OCI-LY3 (cell line): ENCODE data around the gene SEMA3C.

Experiments used
- H2AFZ ChIP-seq: fragments of 200-600, 300-600 bp; shearing (Covaris generic); 2 replicates; pipeline ENCODE4 v1.6.0; 2014; ENCODE audit warnings: antibody characterized with exemption, low read depth, low read length
- H3K27ac ChIP-seq: fragments of 200-600, 300-600 bp; sonication (generic); 2 replicates; pipeline ENCODE4 v1.5.1; 2014; ENCODE audit warnings: mild to moderate bottlenecking, low read length, moderate library complexity, mixed read lengths
- H3K27me3 ChIP-seq: fragments of 200-600, 300-600 bp; sonication (generic); 2 replicates; pipeline ENCODE4 v1.6.1; 2014; ENCODE audit warnings: low read depth, low read length, mixed read lengths
- H3K36me3 ChIP-seq: fragments of 200-600, 300-600 bp; sonication (generic); replicated peaks from 2 replicates; pipeline ENCODE3; 2014; ENCODE audit warnings: low read depth, low read length, mixed read lengths
- H3K4me1 ChIP-seq: fragments of 300-600, 200-600 bp; sonication (generic); 2 replicates; pipeline ENCODE4 v1.6.1; 2014; ENCODE audit warnings: low read length, mixed read lengths
- H3K4me2 ChIP-seq: fragments of 200-600, 300-600 bp; sonication (generic); 2 replicates; pipeline ENCODE4 v1.6.1; 2014; ENCODE audit warnings: low read length, mixed read lengths
- H3K4me3 ChIP-seq: fragments of 300-600, 200-600 bp; sonication (generic); 2 replicates; pipeline ENCODE4 v1.5.1; 2014; ENCODE audit warnings: antibody characterized with exemption, mild to moderate bottlenecking, low read length, moderate library complexity
- H3K79me2 ChIP-seq: fragments of 300-600, 200-600 bp; shearing (Covaris generic); 2 replicates; pipeline ENCODE4 v1.6.1; 2014; ENCODE audit warnings: mild to moderate bottlenecking, low read length, mixed read lengths
- H3K9ac ChIP-seq: fragments of 300-600, 200-600 bp; shearing (Covaris generic); 2 replicates; pipeline ENCODE4 v1.6.0; 2014; ENCODE audit warnings: mild to moderate bottlenecking, low read length, moderate library complexity
- H3K9me3 ChIP-seq: fragments of 200-600, 300-600 bp; shearing (Covaris generic); 2 replicates; pipeline ENCODE4 v1.6.1; 2014; ENCODE audit warnings: low read length, mixed read lengths; ENCODE audit not compliant: insufficient read depth
- H4K20me1 ChIP-seq: fragments of 200-600, 300-600 bp; sonication (generic); 2 replicates; pipeline ENCODE4 v1.6.1; 2016; ENCODE audit warnings: low read length, mixed read lengths; ENCODE audit not compliant: insufficient read depth
- EZH2phosphoT487 ChIP-seq: fragments of 200-600 bp; shearing (Covaris generic); IDR thresholded peaks from 2 replicates; pipeline ENCODE4 v1.6.1; 2018; ENCODE audit warnings: antibody characterized with exemption, mixed run types, low read depth
- TF ChIP-seq, protein P1 (sequence below): fragments of 200-600, 300-600 bp; sonication (generic); IDR thresholded peaks from 2 replicates; pipeline ENCODE4 v1.5.1; 2014; ENCODE audit warnings: antibody characterized with exemption, low read length, low read depth

SEMA3C gene

DNA sequence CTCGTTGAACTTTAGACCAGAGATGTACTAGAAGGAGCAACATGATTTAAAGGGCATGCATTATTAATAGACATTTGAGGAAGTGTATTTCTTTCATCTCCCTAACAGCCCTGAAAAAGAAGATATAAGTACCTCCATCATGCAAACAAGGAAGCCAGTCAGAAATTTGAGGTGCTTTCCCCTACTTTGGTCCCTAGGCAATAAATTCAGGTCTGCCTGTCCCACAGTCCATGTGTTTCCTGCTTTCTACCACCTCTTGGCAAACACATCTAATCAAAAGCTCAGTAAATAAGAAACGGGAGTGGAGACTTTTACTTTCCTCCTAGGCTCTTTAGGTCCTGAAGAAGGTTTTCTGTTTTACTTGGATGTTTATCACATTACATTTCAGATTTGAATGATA lies 5.2 kb upstream of the SEMA3C start:
- H4K20me1 ChIP-seq = no peaks in the 10 kb centered on the region
- no peaks in the 10 kb centered on the region for H3K27me3 ChIP-seq
- H3K79me2 ChIP-seq = no peaks in the 10 kb centered on the region
- H3K27ac ChIP-seq = peak overlapping the region; percentile 87
- peak overlapping the region; percentile 80 for H3K4me2 ChIP-seq
- H3K4me1 ChIP-seq = peaks cover 70% of the 10 kb centered on the region
- H3K36me3 ChIP-seq = no peaks in the 10 kb centered on the region
- H3K9ac ChIP-seq = peak overlapping the region; percentile 65
- H3K4me3 ChIP-seq = peak overlapping the region; percentile 61
- no peaks in the 10 kb centered on the region for H3K9me3 ChIP-seq
- TF ChIP-seq EZH2phosphoT487 = no peak
- TF ChIP-seq, protein P1, sequence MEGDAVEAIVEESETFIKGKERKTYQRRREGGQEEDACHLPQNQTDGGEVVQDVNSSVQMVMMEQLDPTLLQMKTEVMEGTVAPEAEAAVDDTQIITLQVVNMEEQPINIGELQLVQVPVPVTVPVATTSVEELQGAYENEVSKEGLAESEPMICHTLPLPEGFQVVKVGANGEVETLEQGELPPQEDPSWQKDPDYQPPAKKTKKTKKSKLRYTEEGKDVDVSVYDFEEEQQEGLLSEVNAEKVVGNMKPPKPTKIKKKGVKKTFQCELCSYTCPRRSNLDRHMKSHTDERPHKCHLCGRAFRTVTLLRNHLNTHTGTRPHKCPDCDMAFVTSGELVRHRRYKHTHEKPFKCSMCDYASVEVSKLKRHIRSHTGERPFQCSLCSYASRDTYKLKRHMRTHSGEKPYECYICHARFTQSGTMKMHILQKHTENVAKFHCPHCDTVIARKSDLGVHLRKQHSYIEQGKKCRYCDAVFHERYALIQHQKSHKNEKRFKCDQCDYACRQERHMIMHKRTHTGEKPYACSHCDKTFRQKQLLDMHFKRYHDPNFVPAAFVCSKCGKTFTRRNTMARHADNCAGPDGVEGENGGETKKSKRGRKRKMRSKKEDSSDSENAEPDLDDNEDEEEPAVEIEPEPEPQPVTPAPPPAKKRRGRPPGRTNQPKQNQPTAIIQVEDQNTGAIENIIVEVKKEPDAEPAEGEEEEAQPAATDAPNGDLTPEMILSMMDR = no peak
- H2AFZ ChIP-seq = peak overlapping the region; percentile 42; the same call in 1 of the 2 replicates

DNA sequence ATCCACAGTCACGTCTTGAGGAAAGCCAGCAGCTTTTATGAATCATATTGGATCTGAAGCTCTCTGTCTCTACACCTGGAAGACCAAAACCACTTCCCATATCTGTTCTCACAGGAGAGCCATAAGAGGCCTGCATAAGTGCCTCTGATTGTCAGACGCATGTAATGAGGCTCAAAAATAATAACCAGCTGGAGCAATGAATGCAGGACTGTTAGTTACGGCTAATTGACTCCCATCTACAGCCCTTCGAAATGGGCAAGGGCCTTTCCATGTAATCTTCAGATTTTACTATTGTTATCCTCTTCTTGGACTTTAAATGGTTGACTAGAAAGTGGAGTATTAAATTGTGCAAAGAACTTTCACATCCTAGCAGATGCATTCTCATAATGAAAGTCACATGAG lies 4.4 kb upstream of the SEMA3C start:
- peak overlapping the region; percentile 52 for H3K4me3 ChIP-seq
- H4K20me1 ChIP-seq = no peaks in the 10 kb centered on the region
- no peaks in the 10 kb centered on the region for H3K36me3 ChIP-seq
- no peaks in the 10 kb centered on the region for H3K79me2 ChIP-seq
- no peaks in the 10 kb centered on the region for H3K9me3 ChIP-seq
- peak overlapping the region; percentile 46; the same call in 1 of the 2 replicates for H3K9ac ChIP-seq
- peaks cover 77% of the 10 kb centered on the region for H3K4me1 ChIP-seq
- TF ChIP-seq, protein P1 = no peak
- 0 out of 2 replicates have a peak, but pooled peaks have one; percentile 55 for TF ChIP-seq EZH2phosphoT487
- H3K4me2 ChIP-seq = peak overlapping the region; percentile 80
- peak overlapping the region; percentile 87 for H3K27ac ChIP-seq
- no peak overlapping the region for H2AFZ ChIP-seq
- H3K27me3 ChIP-seq = no peaks in the 10 kb centered on the region

DNA sequence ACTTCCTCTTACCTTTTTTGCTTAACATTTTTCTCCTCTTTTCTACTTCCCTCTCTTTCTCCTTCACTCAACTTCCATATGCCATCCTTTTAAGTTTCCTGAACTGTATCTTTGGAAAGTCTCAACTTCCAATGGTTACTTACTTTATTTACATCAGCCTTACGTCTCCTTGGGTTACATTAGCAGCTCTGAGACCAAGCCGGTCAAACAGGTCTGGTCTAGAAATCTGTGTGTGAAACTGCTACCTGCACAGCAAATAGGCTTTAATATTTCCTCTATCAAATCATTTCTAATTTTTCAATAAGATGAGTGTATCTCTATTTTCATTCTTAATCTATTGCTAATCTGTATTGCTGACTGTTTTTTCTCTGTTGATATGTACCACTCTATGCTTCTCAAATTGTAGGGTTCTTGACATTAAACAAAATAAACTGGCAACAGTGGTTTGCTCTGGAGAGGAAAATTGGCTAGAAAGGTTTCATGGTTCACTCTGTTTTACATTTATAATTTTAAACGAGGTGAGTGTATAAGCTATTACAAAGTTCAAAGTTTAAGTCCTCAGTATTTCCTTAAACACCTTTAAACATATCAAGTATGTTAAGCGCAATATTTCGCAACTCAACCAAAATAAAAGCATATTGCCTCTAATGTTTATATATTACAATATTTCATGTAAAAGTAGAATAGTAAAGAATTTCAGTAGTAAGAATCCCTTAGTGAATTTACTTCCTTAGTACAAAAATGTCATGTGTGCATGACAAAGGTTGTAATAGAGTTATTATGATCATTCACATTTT lies 3.6 kb upstream of the SEMA3C start:
- H2AFZ ChIP-seq = peak overlapping the region; percentile 37; the same call in 1 of the 2 replicates
- H3K79me2 ChIP-seq = no peaks in the 10 kb centered on the region
- H4K20me1 ChIP-seq = no peaks in the 10 kb centered on the region
- H3K9ac ChIP-seq = peak overlapping the region; percentile 46; the same call in 1 of the 2 replicates
- peak overlapping the region; percentile 87 for H3K27ac ChIP-seq
- peak overlapping the region; percentile 80 for H3K4me2 ChIP-seq
- no peak for TF ChIP-seq EZH2phosphoT487
- TF ChIP-seq, protein P1 = no peak
- H3K4me3 ChIP-seq = peak overlapping the region; percentile 52
- peaks cover 78% of the 10 kb centered on the region for H3K4me1 ChIP-seq
- H3K27me3 ChIP-seq = no peaks in the 10 kb centered on the region
- no peaks in the 10 kb centered on the region for H3K9me3 ChIP-seq
- no peaks in the 10 kb centered on the region for H3K36me3 ChIP-seq

GRCh38 chr7:80921130-80921529 lies 2.3 kb upstream of the SEMA3C start:
- H3K9ac ChIP-seq = peak overlapping the region; percentile 47
- TF ChIP-seq, protein P1 = no peak
- no peak for TF ChIP-seq EZH2phosphoT487
- H3K27ac ChIP-seq = peak overlapping the region; percentile 87

More at GRCh38 chr7:80921130-80921529, 2.3 kb upstream of the SEMA3C start:
- H3K27me3 ChIP-seq = no peaks in the 10 kb centered on the region
- peaks cover 85% of the 10 kb centered on the region for H3K4me1 ChIP-seq
- peak overlapping the region; percentile 80 for H3K4me2 ChIP-seq
- no peaks in the 10 kb centered on the region for H3K9me3 ChIP-seq
- H3K79me2 ChIP-seq = no peaks in the 10 kb centered on the region
- H3K4me3 ChIP-seq = peak overlapping the region; percentile 17; the same call in 1 of the 2 replicates
- H3K36me3 ChIP-seq = no peaks in the 10 kb centered on the region
- no peaks in the 10 kb centered on the region for H4K20me1 ChIP-seq
- peak overlapping the region; percentile 7 for H2AFZ ChIP-seq
